ENCODE measurements around the gene TCF19.

Gene TCF19

DNA sequence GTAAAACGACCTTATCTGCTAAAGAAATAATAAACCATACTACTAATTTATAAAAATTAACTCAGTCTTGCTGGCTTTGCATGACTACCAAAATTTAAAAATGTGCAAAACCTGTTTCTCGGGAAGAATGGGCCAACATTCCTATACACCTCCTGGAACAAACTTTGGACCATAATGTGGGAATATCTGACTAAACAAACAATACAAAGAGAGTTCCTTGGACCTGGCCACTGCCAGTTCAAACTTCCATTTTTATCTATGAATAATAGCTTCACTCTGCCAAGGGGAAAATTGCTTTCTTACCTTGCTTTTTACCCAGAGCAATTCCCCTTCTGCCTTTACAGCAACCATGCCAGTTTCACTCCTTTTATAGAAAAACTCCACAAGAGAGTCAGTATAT, 50.7 kb downstream of the TCF19 start:
- H3K27ac ChIP-seq (ENCODE audit: low read length), result no peak overlapping the region
- no CpG with 5 or more reads among the region's 2 CpGs for WGBS (ENCODE audit: insufficient coverage, insufficient read length)
- DNase-seq (ENCODE audit: low read depth, low spot score), result no peak
- H3K4me1 ChIP-seq (ENCODE audit: control insufficient read depth, insufficient read depth, low read length), result peaks cover 2% of the 10 kb centered on the region; the same call in 1 of the 2 replicates
- no peak overlapping the region for H3K4me3 ChIP-seq (ENCODE audit: low read length)
- H3K9me3 ChIP-seq (ENCODE audit: control insufficient read depth, insufficient read depth, low read length), result no peaks in the 10 kb centered on the region
- no peaks in the 10 kb centered on the region for H3K27me3 ChIP-seq (ENCODE audit: control insufficient read depth, insufficient read depth, low read length)
- no peaks in the 10 kb centered on the region for H3K36me3 ChIP-seq (ENCODE audit: control insufficient read depth, insufficient read depth, low read length)

DNA sequence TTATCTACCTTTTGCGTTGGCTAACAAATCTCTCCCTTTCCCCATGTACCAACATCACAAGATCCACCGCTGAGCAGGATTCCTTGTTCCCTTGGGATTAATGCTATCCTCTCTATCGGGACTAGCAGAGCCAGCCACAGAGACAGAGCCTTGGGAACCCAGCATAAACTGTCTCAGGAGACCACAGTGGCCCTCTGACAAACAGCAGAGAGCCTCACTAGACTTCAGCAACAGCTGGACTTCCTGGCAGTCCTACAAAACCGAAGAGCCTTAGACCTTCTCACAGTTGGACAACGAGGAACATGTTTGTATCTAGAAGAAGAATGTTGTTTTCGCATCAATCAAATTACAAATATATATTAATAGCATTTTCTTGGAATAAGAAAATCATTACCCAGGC, 51.7 kb downstream of the TCF19 start:
- no peak for DNase-seq (ENCODE audit: low read depth, low spot score)
- Histone ChIP-seq H3K4me1 (ENCODE audit: control insufficient read depth, insufficient read depth, low read length) (peaks cover 2% of the 10 kb centered on the region; the same call in 1 of the 2 replicates), H3K4me3 (ENCODE audit: low read length) (no peak overlapping the region), H3K27ac (ENCODE audit: low read length) (no peak overlapping the region), H3K9me3 (ENCODE audit: control insufficient read depth, insufficient read depth, low read length) (no peaks in the 10 kb centered on the region), H3K36me3 (ENCODE audit: control insufficient read depth, insufficient read depth, low read length) (no peaks in the 10 kb centered on the region), H3K27me3 (ENCODE audit: control insufficient read depth, insufficient read depth, low read length) (no peaks in the 10 kb centered on the region)
- no CpG with 5 or more reads among the region's 6 CpGs for WGBS (ENCODE audit: insufficient coverage, insufficient read length)

DNA sequence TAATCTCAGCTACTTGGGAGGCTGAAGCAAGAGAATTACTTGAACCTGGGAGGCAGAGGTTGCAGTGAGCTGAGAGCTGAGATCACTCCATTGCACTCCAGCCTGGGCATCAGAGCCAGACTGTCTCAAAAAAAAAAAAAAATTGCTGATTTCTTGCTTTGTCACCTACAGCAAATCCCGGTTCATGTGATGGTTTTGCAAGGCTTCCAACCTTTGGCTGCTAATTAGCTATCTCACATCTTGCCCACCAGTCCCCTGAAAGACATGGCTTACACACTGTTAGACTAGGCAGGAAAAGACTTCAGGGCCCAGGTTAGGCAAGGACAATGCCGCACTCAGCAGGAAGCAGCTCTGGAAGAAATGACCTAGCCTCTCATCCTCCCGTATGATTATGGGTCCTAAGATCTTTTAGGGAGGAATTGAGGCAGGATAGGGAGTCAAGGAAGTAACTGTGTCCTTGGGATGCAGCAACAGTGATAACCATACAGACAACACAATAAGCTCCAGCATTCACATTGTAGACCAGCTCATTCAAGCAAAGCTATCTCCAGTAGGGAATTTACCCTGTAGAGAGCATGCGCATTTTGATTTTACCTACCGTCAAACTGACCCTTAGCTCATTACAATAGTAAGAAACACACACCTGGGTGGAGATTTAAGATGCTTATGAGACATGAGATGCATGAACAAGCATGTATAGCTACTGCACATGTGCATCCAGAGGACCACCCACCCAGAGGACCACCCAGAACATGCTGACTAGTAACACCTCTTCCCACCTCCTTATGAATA, 52.5 kb downstream of the TCF19 start:
- Histone ChIP-seq H3K27me3 (ENCODE audit: control insufficient read depth, insufficient read depth, low read length) (no peaks in the 10 kb centered on the region), H3K27ac (ENCODE audit: low read length) (no peak overlapping the region), H3K9me3 (ENCODE audit: control insufficient read depth, insufficient read depth, low read length) (no peaks in the 10 kb centered on the region), H3K4me3 (ENCODE audit: low read length) (no peak overlapping the region), H3K4me1 (ENCODE audit: control insufficient read depth, insufficient read depth, low read length) (peaks cover 2% of the 10 kb centered on the region; the same call in 1 of the 2 replicates), H3K36me3 (ENCODE audit: control insufficient read depth, insufficient read depth, low read length) (no peaks in the 10 kb centered on the region)
- no CpG with 5 or more reads among the region's 5 CpGs for WGBS (ENCODE audit: insufficient coverage, insufficient read length)
- DNase-seq (ENCODE audit: low read depth, low spot score), result no peak
